NCI-H748 treated with DMSO at 0.1 percent for 48 hours (cell line): ENCODE results near the gene PCOLCE2.

Experiments
- DNase-seq: peaks from one replicate; lab custom pipeline; 2025; lab: John Stamatoyannopoulos, UW

The PCOLCE2 gene

GRCh38 chr3:142888481-142889211 is at the start of gene PCOLCE2:
Gene PCOLCE2, minus strand, starts transcription at chr3:142889083. Its CDS starts 187 bp downstream, at chr3:142888896.
- peak; percentile 9 for DNase-seq

DNA sequence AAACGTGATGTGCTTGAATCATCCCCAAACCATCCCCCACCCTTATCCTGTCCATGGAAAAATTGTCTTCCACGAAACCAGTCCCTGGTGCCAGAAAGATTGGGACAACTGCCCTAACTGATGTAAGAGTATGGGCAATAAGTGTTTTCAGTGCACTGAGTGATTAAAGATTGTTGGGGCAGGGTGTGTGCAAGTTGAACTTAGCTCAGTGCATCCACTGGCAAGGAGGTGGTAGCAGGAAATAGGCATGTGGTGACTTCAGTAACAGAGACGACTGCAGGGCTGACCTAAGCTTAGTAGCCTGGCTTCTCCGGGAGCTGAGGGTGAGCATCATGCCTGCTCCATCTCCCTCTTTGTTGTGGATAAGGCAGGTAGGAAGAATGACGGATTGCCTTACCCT is 47.1 kb upstream of the PCOLCE2 start:
- DNase-seq: no peak

- no peak for DNase-seq
These were observed 46.0 kb upstream of the PCOLCE2 start for GRCh38 chr3:142934887-142935269.

GRCh38 chr3:142934128-142934886 is 45.4 kb upstream of the PCOLCE2 start:
- no peak for DNase-seq

DNA sequence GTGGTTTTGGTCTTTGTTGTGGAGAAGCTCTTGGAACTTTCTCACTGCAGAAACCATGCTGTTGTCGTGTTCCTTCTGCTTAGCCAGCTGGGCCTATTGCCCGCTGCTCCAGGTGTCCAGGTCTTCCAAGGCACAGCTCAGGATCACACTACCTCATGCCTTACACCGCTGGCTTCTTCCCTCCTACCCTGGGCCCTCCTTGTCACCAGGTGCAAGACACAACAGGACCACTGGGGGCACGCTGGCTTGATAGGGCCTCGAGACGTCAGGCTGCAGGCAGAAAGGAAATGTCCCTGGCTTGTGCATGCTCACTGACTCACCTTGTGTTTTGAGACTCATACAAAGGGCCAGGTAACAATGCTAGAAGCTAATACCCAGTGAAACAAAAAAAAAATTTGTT is 42.3 kb upstream of the PCOLCE2 start:
- DNase-seq: no peak

DNA sequence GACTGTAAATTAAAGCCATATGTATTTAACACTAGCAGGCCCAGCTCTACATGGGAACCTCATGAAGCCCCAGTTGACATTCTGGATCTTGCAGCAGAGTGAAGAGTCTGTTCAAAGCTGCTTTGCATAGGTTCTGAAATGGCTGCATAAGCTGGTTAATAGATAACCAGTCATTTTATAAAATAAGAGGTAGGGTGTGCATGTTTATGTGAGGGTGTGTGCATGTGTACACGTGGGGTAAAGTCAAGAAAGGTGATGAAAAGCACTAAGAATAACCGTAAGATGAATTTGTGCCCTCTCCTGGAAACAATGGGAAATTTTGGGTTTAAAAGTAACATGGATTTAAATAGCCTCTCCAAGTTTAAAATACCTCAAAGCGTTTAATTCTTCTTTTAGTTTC is 41.6 kb upstream of the PCOLCE2 start:
- no peak for DNase-seq

GRCh38 chr3:142929890-142930289 is 41.0 kb upstream of the PCOLCE2 start:
- no peak for DNase-seq

DNA sequence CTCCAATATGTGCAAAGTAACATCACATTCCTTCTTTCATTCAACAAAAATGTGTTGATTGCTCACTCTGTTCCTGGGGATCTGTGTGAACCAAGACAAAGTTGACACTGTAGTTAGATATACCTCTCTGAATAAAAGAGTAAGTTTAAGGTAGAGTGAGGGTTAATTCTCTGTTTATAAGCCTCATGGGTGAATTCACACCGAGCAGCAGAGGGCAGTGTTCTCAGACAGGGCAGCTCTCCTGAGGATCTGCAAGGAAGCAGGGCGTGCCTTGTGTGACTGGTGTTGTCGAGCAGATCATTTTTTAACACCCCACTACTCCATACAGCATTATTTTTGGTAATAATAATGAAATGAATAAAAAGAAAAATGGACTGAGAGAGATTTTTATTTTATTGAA is 40.2 kb upstream of the PCOLCE2 start:
- peak; percentile 4 for DNase-seq

GRCh38 chr3:142926368-142926944 is 37.6 kb upstream of the PCOLCE2 start:
- no peak for DNase-seq

DNA sequence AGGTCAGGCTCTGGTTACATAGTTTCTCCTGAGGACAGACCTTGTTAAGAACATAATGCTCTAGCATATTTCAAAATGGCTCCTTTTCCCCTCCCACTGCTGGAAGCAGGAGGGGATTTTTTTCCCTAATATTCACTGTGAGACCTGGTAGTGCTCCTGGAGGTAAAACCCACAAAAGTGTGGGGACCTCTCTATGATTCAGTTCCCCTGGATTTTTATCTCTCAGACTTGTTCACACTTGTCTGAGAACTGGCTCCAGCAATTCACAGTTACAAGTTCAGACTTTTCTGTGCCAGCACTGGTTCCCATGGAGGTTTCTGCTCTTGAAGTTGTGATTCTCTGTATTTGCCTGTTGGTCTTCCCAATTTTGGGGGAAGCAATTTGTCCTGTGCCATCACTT is 36.3 kb upstream of the PCOLCE2 start:
- no peak for DNase-seq

DNA sequence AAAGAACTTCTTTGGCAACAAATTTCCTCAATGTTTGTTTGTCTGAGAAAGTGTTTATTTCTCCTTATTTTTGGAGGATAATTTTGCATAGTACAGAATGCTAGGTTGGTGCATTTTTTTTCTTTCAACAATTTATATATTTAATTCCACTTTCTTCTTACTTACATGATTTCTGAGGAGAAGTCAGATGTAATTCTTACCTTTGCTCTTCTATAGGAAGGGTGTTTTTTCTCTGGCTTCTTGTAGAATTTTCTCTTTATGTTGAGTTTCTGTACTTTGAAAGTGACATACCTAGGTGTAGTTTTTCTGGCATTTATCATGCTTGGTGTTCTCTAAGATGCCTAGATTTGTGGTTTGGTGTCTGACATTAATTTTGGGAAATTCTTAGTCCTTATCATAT is 34.8 kb upstream of the PCOLCE2 start:
- no peak for DNase-seq

GRCh38 chr3:142916605-142917004 is 27.7 kb upstream of the PCOLCE2 start:
- DNase-seq: no peak

DNA sequence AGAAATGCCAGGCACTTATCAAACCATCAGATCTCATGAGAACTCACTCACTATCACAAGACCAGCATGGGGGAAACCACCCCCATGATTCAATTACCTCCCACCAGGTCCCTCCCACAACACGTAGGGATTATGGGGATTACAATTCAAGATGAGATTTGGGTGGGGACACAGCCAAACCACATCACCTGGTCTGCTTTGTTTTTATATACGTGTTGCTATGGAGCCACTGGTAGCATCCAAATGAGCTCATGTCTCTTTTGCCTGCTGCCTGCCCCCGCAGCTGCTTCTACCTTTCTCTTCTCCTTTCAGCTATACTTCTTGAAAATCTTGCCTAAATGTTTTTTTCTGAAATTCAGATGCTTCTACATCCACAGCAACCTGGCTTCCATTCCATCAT is 26.8 kb upstream of the PCOLCE2 start:
- DNase-seq: no peak

GRCh38 chr3:142914286-142914811 is 25.5 kb upstream of the PCOLCE2 start:
- DNase-seq: no peak

DNA sequence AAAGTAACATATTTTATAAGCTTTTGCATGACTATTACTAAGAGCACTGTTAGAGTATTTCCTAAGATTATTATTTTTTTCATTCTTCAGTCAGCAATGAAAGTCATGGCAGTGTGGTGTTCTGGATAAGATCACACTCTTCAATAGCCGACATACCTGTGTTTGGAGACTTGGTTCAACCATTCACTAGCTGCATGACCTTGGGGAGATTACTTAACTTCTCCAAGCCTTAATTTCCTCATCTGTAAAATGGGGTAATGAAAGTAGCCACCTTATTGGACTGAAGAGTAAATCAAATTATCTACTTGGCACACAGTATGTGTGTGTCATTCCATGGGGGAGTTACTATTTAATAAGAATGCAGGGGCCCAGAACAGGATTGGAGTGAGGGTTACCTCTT is 24.5 kb upstream of the PCOLCE2 start:
- DNase-seq: no peak

- no peak for DNase-seq
These were observed 23.7 kb upstream of the PCOLCE2 start for GRCh38 chr3:142912402-142913172.

- no peak for DNase-seq
These were observed 21.4 kb upstream of the PCOLCE2 start for GRCh38 chr3:142910280-142910679.

- DNase-seq: no peak
These were observed 20.4 kb upstream of the PCOLCE2 start for GRCh38 chr3:142909282-142909681.

DNA sequence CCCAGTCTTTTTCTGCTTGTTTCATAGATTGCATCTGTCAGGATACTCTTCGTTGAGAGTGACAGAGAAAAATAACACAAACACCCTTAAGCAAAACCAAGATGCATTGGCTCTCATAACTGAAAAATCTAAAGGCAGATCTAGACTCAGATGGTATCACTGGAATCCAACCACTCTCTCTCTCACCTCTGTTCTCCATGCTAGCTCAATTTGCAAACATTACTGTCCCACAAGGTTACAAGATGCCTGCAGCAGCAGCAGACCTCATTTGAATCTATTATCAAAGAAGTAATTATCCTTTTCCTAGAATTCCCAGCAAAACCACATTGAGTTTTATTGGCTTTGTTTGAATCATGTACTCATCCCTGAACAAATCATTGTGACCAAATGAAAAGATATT is 19.1 kb upstream of the PCOLCE2 start:
- DNase-seq: no peak

GRCh38 chr3:142904639-142905436 is 16.0 kb upstream of the PCOLCE2 start:
- no peak for DNase-seq

- DNase-seq: no peak
These were observed 13.5 kb upstream of the PCOLCE2 start for GRCh38 chr3:142902356-142902755.
